Kidney epithelial cell (primary cell): ENCODE measurements around the gene CCDC181. TPM values are rescaled to one million over a fixed set of nuclear protein-coding genes. Genes with fewer than 3 reads are reported as not detected.
A peak's percentile ranks its signal among the peaks of the same experiment; 100 is the strongest.

Source experiments
- DNase-seq: peaks from one replicate; pipeline ENCODE4 v3.0.0-alpha.2; 2010; ENCODE audit warnings: low read depth
- H3K27me3 ChIP-seq: 2 replicates; pipeline ENCODE4 v1.6.0; 2011; ENCODE audit warnings: low read length; ENCODE audit not compliant: control insufficient read depth, insufficient read depth
- H3K36me3 ChIP-seq: 2 replicates; pipeline ENCODE4 v1.5.1; 2011; ENCODE audit warnings: low read length; ENCODE audit not compliant: control insufficient read depth, insufficient read depth
- H3K4me3 ChIP-seq: 2 replicates; pipeline ENCODE4 v1.5.1; 2011; ENCODE audit warnings: low read depth, mild to moderate bottlenecking, control low read depth, low read length
- CTCF ChIP-seq: IDR thresholded peaks from 2 replicates; pipeline ENCODE4 v1.5.1; 2011; ENCODE audit warnings: mild to moderate bottlenecking, moderate library complexity, low read length, control low read depth, inconsistent platforms; ENCODE audit not compliant: insufficient read depth, poor library complexity, severe bottlenecking
- total RNA-seq: library from RNA; depleted of rRNA; stranded (reverse); fragments of >200 nt; gene quantifications from 2 replicates; pipeline ENCODE4 v1.2.3, GENCODE V29; 2015

The CCDC181 gene
- total RNA-seq, 1 donor from 2014 or later: 4.8 TPM

GRCh38 chr1:169468982-169469381 lies 41.7 kb upstream of the CCDC181 start:
- Histone ChIP-seq H3K27me3 (no peaks in the 10 kb centered on the region), H3K4me3 (no peak overlapping the region), H3K36me3 (no peaks in the 10 kb centered on the region)
- TF ChIP-seq CTCF: no peak
- DNase-seq: no peak

- Histone ChIP-seq H3K4me3 (no peak overlapping the region), H3K27me3 (no peaks in the 10 kb centered on the region), H3K36me3 (no peaks in the 10 kb centered on the region)
- peak; percentile 30 for TF ChIP-seq CTCF
- DNase-seq: no peak
Observed at GRCh38 chr1:169466259-169467230, 39.3 kb upstream of the CCDC181 start.

GRCh38 chr1:169465281-169465680 lies 38.0 kb upstream of the CCDC181 start:
- no peak for DNase-seq
- no peaks in the 10 kb centered on the region for H3K36me3 ChIP-seq
- H3K27me3 ChIP-seq: no peaks in the 10 kb centered on the region
- no peak overlapping the region for H3K4me3 ChIP-seq
- TF ChIP-seq CTCF: no peak

- Histone ChIP-seq H3K27me3 (no peaks in the 10 kb centered on the region), H3K4me3 (no peak overlapping the region), H3K36me3 (no peaks in the 10 kb centered on the region)
- DNase-seq: no peak
- TF ChIP-seq CTCF: no peak
Observed at GRCh38 chr1:169462385-169462784, 35.1 kb upstream of the CCDC181 start.

GRCh38 chr1:169461390-169462000 lies 34.2 kb upstream of the CCDC181 start:
- Histone ChIP-seq H3K36me3 (no peaks in the 10 kb centered on the region), H3K27me3 (no peaks in the 10 kb centered on the region), H3K4me3 (no peak overlapping the region)
- no peak for TF ChIP-seq CTCF
- no peak for DNase-seq
